ENCODE results near the gene CABCOCO1. TPM values are rescaled to one million over a fixed set of nuclear protein-coding genes. Genes with fewer than 3 reads are reported as not detected.

CABCOCO1 gene, protein sequence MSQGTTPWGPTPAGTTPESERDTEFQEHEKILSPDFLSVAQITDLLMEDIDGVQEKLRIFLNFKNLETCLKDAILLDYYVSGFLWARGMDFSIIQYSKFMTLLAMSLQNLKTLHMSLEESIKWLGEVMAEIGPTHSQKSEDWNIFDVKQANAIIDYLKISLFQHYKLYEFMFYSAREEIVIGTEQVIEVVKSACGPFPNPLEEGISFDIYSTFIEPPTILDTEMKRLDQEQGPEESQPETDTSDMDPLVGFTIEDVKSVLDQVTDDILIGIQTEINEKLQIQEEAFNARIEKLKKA
- polyA plus RNA-seq (2013, experiment 1 of 2; ENCODE audit: insufficient read length): 0.90 TPM
- polyA plus RNA-seq (2013, experiment 2 of 2; ENCODE audit: insufficient read length): 0.96 TPM

GRCh38 chr10:61662794-61663259 lies at the start of gene CABCOCO1:
Gene CABCOCO1 (plus strand): TSS chr10:61662929. CDS start chr10:61662973, 44 bp downstream.
- peak; percentile 78 for DNase-seq

GRCh38 chr10:61613665-61614064 lies 49.1 kb upstream of the CABCOCO1 start:
- no peak for DNase-seq

DNA sequence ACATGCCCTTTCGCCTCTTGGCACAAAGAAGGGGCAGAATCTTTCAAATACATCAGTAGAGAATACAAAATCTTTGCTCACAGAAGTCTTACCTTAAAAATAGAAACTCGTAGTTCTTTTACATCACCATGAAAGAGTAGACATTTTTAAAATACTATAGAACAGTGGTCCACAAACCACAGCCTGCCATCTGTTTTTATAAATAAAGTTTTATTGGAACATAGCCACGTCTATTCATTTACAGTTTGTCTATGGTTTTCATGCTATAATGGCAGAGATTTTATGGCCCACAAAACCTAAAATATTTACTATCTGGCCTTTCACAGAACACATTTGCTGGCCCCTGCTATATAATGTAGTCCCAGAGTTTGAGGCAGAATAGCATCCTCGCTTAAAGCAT lies 46.1 kb upstream of the CABCOCO1 start:
- DNase-seq: no peak

DNA sequence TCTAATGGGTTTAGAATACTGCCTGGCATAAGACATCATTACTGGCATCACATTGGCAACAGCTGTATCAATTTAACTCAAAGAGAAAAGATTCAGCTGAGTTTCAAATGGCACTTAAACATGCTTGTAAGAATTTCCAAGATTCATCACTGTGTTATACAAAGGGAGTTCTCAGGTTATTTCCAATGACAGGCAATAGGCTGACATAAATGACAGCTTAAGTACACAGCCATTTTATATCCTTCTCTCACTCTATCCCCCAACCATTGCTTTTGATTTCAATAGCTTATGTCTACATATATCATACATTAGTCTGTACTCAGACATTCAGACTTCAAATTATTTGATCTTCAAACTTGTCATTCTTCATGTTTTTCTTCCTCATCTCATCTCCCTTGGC lies 45.5 kb upstream of the CABCOCO1 start:
- no peak for DNase-seq

DNA sequence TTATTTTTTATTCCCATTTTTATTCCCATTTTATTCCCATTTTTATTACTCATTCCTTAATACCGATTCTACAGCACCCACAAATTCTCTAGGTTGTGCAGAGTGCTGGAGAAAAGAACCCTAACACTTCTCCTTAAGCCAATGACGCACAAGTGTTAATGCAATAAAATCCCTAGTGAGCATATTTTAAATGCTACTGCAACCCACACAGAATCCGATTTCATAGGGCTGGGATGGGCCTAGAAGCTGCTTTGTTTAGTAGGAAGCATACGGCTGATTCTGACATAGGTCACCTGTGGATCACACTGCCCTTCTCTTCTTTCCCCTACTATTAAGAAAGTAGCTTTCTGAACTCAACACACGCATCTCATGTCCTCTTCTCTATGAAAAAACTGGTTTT lies 45.1 kb upstream of the CABCOCO1 start:
- no peak for DNase-seq

GRCh38 chr10:61618388-61618961 lies 44.3 kb upstream of the CABCOCO1 start:
- DNase-seq: no peak

GRCh38 chr10:61620506-61620905 lies 42.2 kb upstream of the CABCOCO1 start:
- DNase-seq: no peak

- DNase-seq: no peak
These were observed 41.1 kb upstream of the CABCOCO1 start for GRCh38 chr10:61621605-61622051.

DNA sequence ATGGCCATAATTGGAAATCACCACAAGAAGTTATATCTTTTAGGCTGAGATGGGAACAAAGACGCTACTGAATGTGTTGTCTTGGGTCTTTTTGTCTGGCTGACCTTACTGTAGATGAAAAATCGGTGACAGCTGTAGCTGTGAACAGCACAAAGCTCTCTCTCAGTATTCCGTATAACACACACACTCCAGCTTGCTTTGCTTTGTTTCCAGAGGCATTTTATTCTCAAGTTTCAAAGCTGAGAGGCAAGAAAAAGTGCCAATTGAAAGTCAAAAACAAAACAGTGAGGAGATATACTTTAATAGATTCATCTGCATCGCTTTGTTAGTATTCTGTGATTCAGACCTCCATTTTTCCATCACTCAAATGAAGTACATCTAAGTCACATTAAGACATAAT lies 39.6 kb upstream of the CABCOCO1 start:
- DNase-seq: no peak

DNA sequence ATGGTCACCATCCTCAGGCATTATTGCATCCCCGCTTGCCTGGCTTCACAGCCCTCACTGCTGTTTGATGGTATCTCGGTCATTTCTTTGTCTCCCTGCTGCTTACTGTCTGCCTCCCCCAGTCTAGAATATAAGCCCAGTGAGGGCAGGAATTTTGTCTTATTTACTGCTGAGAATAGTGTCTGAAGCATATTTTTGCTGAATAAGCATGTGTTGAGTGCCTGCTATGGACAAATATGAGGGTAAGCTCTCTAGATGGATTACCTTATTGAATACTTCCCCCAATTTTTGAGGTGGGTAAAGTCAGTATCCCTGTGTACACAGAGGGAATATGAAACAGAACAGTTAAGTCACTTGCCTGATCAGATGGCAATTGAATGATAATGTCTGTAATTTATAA lies 36.5 kb upstream of the CABCOCO1 start:
- DNase-seq: no peak

DNA sequence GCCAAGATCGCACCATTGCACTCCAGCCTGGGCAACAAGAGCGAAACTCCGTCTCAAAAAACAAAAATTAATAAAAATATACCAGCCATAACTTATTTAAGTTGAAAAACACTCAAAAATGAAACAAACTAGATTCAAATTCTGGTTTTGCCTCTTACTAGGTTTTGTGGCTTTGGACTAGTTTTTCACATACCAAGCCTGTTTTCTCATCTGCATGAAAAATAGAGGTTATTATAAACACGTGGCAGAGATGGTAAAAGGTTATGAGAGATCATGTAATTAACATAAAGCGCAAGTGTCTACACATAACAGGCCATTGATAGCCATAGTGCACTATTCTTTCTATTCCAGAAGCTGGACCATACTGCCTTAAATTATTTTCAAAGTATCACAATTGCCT lies 35.5 kb upstream of the CABCOCO1 start:
- DNase-seq: peak; percentile 70

GRCh38 chr10:61628151-61628874 lies 34.4 kb upstream of the CABCOCO1 start:
- DNase-seq: peak; percentile 88

DNA sequence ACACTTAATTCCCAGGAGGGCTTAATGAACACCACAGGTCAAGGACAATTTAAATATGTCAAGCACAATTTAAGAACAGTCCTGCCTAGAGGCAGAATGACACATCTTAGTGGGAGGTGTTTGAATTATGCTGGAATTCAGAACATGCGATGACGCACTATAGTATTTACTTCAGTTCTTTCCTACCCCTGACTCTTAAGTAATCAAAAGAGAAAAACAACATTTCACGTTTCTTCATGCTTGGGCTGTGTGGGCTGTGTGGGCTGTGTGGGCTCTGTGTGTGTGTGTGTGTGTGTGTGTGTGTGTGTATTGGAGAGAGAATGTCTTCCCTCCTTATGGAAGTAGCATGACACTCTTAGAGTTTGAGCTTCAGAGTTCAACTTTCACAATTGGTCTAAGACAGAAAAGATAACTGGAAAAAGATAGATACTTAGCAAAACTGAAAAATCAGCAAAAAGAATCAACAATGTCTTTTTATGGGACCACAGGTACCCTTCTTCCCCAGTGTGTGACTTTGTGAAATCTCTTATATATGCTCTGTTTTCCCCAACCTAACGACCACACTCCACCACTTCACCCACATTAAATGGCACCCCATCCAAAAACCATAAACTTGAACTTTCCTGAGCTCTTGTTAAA lies 33.7 kb upstream of the CABCOCO1 start:
- peak; percentile 97 for DNase-seq

GRCh38 chr10:61629576-61629975 lies 33.2 kb upstream of the CABCOCO1 start:
- no peak for DNase-seq

- no peak for DNase-seq
These were observed 30.6 kb upstream of the CABCOCO1 start for GRCh38 chr10:61632057-61632670.

- DNase-seq: peak; percentile 90
These were observed 29.1 kb upstream of the CABCOCO1 start for GRCh38 chr10:61633665-61634064.

- peak; percentile 84 for DNase-seq
These were observed 28.0 kb upstream of the CABCOCO1 start for GRCh38 chr10:61634746-61635145.

DNA sequence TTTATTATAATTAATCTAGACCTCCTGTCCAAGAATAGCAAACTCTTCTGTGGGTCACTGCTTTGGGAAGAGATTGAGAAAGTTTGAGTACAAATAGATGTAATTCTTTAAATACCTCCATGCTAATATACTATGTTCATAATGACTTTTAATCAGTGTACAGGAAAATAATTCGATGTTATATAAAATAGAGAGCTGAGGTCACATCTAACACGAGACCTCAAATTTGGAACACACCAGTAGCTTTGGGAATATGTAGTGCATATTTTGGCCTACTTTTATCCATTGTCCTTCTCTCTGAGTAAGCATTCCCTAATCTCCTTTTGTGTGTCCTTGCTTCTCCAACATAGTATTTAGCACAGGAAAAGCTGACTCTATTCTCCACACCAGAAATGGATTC lies 27.3 kb upstream of the CABCOCO1 start:
- DNase-seq: no peak

DNA sequence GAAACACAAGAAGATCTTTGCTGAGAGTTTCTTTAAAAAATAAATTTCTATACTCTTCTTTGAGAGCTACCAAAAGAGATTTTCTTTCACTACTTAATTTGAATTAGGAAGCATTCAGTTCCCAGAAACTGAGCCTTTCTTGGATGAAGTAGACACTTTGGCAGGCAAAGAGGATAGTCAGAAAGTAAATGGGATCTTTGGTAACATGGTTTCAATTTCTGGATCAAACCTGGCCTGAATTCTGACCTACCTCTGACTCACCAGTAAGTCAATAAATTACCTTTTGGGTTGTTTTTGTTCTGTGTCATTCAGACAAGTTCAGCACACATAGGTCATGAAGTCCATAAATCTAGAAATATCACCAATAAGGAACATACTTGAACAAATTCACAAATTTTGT lies 26.8 kb upstream of the CABCOCO1 start:
- no peak for DNase-seq

GRCh38 chr10:61639952-61640351 lies 22.8 kb upstream of the CABCOCO1 start:
- no peak for DNase-seq

- no peak for DNase-seq
These were observed 21.9 kb upstream of the CABCOCO1 start for GRCh38 chr10:61640856-61641255.

- DNase-seq: no peak
These were observed 20.6 kb upstream of the CABCOCO1 start for GRCh38 chr10:61642150-61642571.

Measured in fibroblast of skin of scalp (primary cell).